Activated naive CD4-positive, alpha-beta T cell treated with anti-CD3 and anti-CD28 coated beads, Interleukin-2, amount 10 ng/mL, durations not matched to agents 7 days and 5 days (primary cell): ENCODE data around the gene SNTG2.

Experiments
- CTCF ChIA-PET: fragments of 350-600 bp; sonication (Branson Sonifier 250); formaldehyde crosslinking; loops from one replicate; lab custom pipeline; 2021; ENCODE audit warnings: antibody characterized with exemption; lab: Charles Lee
- DNase-seq: peaks from one replicate; pipeline ENCODE4 v3.0.0-alpha.2; 2020
- H3K27ac Mint-ChIP-seq: one replicate; pipeline ENCODE4 v1.8.0; 2021; ENCODE audit warnings: mild to moderate bottlenecking, moderate library complexity, mixed read lengths
- H3K27me3 Mint-ChIP-seq: one replicate; pipeline ENCODE4 v1.8.0; 2021; ENCODE audit warnings: mild to moderate bottlenecking, mixed read lengths
- H3K36me3 Mint-ChIP-seq: one replicate; pipeline ENCODE4 v1.8.0; 2021; ENCODE audit warnings: mixed read lengths
- H3K4me1 Mint-ChIP-seq: one replicate; pipeline ENCODE4 v1.8.0; 2021; ENCODE audit warnings: mixed read lengths
- H3K4me3 Mint-ChIP-seq: one replicate; pipeline ENCODE4 v1.8.0; 2021; ENCODE audit warnings: mild to moderate bottlenecking, moderate library complexity, mixed read lengths
- H3K9me3 Mint-ChIP-seq: one replicate; pipeline ENCODE4 v1.8.0; 2021; ENCODE audit warnings: mixed read lengths

The SNTG2 gene

DNA sequence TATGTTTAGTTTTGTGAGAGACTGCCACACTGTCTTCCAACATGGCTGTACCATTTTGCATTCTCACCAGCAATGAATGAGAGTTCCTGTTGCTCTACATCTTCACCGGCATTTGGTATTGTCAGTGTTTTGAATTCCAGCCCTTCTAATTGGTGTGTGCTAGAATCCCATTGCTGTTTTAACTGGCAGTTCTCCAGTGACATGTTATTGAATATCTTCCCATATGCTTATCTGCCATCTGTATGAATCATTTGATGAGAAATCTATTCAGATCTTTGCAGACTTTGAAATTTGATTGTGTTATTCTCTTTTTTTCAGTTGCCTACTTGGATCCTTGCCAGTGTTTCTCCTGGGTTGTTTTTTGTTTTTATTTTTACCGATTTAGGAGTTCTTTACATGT lies 99.0 kb downstream of the SNTG2 start:
- no peak for DNase-seq
- no peaks in the 10 kb centered on the region for H3K36me3 Mint-ChIP-seq
- H3K27me3 Mint-ChIP-seq = no peaks in the 10 kb centered on the region
- H3K4me1 Mint-ChIP-seq = peaks cover 12% of the 10 kb centered on the region
- CTCF ChIA-PET = no interaction called here
- H3K9me3 Mint-ChIP-seq = no peaks in the 10 kb centered on the region
- no peak overlapping the region for H3K27ac Mint-ChIP-seq
- no peak overlapping the region for H3K4me3 Mint-ChIP-seq

DNA sequence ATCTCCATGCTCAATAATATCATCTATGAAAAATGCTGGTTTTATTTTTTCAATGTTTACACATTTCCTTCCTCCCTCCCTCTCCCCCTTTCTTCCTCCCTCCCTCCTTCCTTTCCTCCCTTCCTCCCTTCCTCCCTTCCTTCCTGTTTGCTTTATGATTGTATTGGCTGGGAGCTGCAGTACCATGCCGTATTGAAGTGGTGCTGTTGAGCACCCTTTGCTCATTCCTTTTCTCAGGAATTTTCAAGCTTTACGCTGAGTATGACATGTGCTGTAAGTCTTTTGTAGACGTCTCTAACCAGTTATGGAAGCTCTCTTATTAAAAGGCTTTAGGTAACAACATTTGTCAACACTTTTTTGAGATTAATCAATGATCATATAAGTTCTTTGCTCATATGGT lies 100.4 kb downstream of the SNTG2 start:
- Mint-ChIP-seq H3K4me3 (no peak overlapping the region), H3K27me3 (no peaks in the 10 kb centered on the region), H3K36me3 (no peaks in the 10 kb centered on the region), H3K27ac (no peak overlapping the region), H3K4me1 (peaks cover 2% of the 10 kb centered on the region), H3K9me3 (no peaks in the 10 kb centered on the region)
- no peak for DNase-seq
- CTCF ChIA-PET = no interaction called here

DNA sequence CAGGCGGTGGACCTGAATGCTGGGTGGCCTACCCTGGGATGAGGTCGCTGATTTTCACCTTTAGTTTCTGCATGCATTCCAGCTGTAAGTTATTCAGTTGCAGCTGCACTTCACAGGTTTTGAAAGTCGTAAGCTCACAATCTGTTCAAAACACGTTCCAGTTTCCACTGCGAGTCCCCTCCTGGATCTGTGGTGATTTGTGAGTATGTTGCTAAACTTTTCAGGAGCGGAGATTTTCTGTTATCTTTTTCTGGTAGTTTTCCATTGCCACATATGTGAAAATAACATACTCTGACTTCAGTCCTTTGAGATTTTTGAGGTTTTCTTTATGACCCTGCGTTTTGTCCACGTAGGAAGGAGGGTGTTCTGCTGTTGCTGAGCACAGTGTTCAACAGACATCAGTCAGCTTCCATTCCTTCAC lies 102.1 kb downstream of the SNTG2 start:
- CTCF ChIA-PET = no interaction called here
- DNase-seq = no peak
- no peaks in the 10 kb centered on the region for H3K27me3 Mint-ChIP-seq
- no peaks in the 10 kb centered on the region for H3K36me3 Mint-ChIP-seq
- H3K4me3 Mint-ChIP-seq = no peak overlapping the region
- H3K4me1 Mint-ChIP-seq = peaks cover 2% of the 10 kb centered on the region
- no peak overlapping the region for H3K27ac Mint-ChIP-seq
- no peaks in the 10 kb centered on the region for H3K9me3 Mint-ChIP-seq

DNA sequence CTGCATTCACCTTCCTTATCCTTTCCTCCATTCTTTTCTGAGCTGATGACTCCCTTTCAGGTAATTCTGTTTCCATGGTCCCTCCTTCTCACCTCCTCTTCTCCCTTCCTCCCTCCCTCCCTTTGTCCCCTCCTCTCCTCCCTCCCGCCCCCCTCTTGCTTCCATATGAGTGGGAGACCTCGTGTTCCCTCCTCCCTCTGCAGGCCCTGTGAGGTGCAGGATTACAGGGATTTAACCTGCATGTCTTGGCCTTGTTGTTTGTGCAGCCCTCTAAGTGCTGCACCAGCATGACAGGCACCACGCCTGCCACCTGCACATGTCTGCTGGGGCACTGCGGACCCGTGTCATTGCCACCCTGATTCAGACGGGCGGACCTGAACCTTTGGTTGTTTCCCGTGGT lies 103.1 kb downstream of the SNTG2 start:
- H3K4me3 Mint-ChIP-seq = no peak overlapping the region
- H3K27me3 Mint-ChIP-seq = no peaks in the 10 kb centered on the region
- H3K9me3 Mint-ChIP-seq = no peaks in the 10 kb centered on the region

DNA sequence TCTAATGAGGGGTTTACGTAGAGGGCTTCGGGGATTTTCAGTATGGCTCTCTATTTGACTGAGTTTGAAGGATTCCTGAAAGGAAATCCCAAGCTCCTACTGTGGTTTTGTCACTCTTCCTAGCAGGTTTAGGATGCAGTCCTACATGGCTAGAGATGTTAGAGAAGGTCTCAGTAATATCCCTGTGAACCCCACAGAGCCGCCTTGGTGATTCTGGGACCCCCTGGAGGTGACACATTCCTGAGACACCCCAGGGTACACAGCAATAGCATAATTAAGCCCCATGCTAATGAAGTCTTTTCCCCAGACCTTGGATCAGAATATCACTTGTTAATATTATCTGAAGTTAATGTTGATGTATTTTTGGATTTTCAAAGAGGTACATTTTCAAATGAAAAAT lies 103.8 kb downstream of the SNTG2 start:
- Mint-ChIP-seq H3K27ac (no peak overlapping the region), H3K4me1 (peaks cover 2% of the 10 kb centered on the region), H3K36me3 (no peaks in the 10 kb centered on the region), H3K4me3 (no peak overlapping the region), H3K9me3 (no peaks in the 10 kb centered on the region), H3K27me3 (no peaks in the 10 kb centered on the region)
- DNase-seq = no peak
- CTCF ChIA-PET = no interaction called here

More for the DNA sequence above, 103.1 kb downstream of the SNTG2 start:
- CTCF ChIA-PET = no interaction called here
- Mint-ChIP-seq H3K36me3 (no peaks in the 10 kb centered on the region), H3K27ac (no peak overlapping the region), H3K4me1 (peaks cover 2% of the 10 kb centered on the region)
- no peak for DNase-seq

DNA sequence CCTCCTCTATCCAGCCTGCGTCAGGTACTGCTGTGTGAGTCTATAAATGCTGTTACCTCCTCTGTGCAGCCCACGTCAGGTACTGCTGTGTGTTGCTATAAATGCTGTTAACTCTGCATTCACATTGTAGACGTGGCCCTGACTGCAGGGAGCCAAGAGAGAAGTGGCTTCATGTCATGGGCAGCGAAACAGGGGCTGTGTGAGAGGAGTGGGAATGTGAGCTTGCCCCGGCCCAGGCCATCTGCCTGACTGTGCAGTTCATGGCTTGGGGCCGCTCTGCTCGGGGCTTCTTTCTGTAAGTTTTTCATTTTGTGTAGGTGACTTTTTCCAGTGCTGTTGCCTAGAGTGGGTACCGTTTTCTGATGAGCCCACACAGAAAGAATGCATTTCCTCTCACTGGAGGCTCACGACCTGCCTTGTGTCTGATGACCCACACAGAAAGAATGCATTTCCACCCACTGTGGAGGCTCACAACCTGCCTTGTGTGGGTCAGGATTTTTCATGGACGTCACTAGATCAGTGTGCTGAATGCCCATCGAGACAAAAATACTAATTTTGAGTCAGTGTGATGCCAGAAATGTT lies 104.5 kb downstream of the SNTG2 start:
- H3K4me3 Mint-ChIP-seq = no peak overlapping the region
- no peak for DNase-seq

DNA sequence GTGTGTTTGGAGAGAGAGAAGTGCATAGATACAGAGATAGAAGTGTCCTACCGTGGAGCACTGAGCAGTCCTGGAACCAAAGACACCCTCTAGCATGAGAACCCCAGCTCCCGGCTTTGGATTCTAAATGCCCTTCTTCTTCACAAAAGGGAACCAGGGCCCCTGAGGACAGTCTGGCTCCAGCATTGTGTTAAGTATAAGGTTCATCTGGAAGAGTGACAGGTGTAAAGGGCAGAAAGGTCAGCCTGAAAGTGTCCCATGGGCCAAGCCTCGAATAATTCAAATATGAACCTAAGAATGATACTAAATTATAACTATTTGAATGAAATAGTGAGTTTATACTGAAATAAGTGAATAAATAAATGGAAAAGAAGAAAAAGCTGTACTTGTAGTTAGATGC lies 109.7 kb downstream of the SNTG2 start:
- CTCF ChIA-PET = no interaction called here
- Mint-ChIP-seq H3K27me3 (peaks cover 7% of the 10 kb centered on the region), H3K4me3 (no peak overlapping the region), H3K4me1 (no peaks in the 10 kb centered on the region), H3K27ac (no peak overlapping the region), H3K36me3 (no peaks in the 10 kb centered on the region), H3K9me3 (no peaks in the 10 kb centered on the region)
- DNase-seq = no peak

More for the DNA sequence above, 104.5 kb downstream of the SNTG2 start:
- Mint-ChIP-seq H3K27me3 (no peaks in the 10 kb centered on the region), H3K27ac (no peak overlapping the region), H3K9me3 (no peaks in the 10 kb centered on the region), H3K36me3 (no peaks in the 10 kb centered on the region), H3K4me1 (peaks cover 2% of the 10 kb centered on the region)
- CTCF ChIA-PET = no interaction called here

DNA sequence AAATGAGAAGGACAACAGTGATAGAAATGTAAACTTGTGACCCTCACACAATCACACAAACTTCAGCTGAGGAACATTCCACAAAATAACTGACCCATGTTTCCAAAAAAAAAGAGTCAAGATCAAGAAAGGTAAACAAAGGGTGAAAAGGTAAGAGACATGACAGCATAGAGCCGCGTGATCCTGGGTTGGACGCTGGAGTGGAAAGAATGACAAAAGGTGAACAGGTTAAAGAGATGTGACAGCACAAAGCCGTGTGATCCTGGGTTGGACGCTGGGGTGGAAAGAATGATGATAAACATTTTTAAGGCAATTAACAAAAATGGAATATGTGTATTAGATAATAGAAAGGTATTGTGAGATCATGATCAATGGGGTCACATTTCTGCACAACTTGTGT lies 110.3 kb downstream of the SNTG2 start:
- H3K4me3 Mint-ChIP-seq = no peak overlapping the region
- H3K4me1 Mint-ChIP-seq = no peaks in the 10 kb centered on the region
- H3K36me3 Mint-ChIP-seq = no peaks in the 10 kb centered on the region
- CTCF ChIA-PET = no interaction called here
- DNase-seq = no peak
- H3K27ac Mint-ChIP-seq = no peak overlapping the region
- peaks cover 7% of the 10 kb centered on the region for H3K27me3 Mint-ChIP-seq
- H3K9me3 Mint-ChIP-seq = no peaks in the 10 kb centered on the region

DNA sequence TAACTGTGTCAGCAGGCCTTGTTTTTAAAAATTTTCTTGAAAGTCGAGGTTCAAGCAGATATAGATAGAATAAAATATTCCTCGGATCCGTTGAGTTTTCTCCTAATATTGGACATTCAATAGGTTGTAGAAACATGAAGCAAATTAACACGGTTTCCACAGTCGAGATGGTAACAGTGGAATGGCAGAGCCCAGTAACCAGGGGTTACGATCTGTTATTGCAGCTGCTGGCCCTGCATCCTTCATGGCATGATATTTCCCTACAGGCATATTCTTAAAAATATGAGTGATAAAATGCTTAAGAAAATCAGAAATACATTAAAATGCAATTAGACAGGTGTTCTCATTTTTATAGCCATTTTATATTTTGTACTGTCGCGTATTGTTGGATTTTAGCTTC lies 117.6 kb downstream of the SNTG2 start:
- H3K4me3 Mint-ChIP-seq = no peak overlapping the region
- H3K27ac Mint-ChIP-seq = no peak overlapping the region
- H3K9me3 Mint-ChIP-seq = peaks cover 5% of the 10 kb centered on the region
- peaks cover under 1% of the 10 kb centered on the region for H3K27me3 Mint-ChIP-seq
- DNase-seq = no peak
- CTCF ChIA-PET = no interaction called here
- no peaks in the 10 kb centered on the region for H3K36me3 Mint-ChIP-seq
- H3K4me1 Mint-ChIP-seq = no peaks in the 10 kb centered on the region

DNA sequence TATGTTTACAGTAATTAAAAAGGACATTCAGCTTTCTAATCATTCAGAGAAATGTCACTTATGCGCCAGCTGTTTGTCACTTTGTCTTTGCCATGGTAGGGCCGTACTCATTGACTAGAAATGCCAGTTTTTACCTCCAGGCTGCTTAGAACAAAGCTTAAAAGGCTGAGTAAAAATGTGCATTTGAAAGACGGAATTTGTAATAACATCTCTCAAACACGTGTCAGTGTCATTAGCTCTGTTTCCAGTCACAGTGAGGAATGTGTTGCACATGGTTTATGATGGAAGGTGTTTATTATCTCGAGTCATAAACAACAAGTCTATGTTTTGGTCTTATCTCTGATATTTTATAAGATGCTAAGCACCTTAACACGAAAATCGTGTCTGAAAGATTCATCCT lies 118.2 kb downstream of the SNTG2 start:
- no peaks in the 10 kb centered on the region for H3K36me3 Mint-ChIP-seq
- DNase-seq = no peak
- no peaks in the 10 kb centered on the region for H3K4me1 Mint-ChIP-seq
- no peak overlapping the region for H3K4me3 Mint-ChIP-seq
- CTCF ChIA-PET = no interaction called here
- no peak overlapping the region for H3K27ac Mint-ChIP-seq
- no peaks in the 10 kb centered on the region for H3K27me3 Mint-ChIP-seq
- peaks cover 5% of the 10 kb centered on the region for H3K9me3 Mint-ChIP-seq

DNA sequence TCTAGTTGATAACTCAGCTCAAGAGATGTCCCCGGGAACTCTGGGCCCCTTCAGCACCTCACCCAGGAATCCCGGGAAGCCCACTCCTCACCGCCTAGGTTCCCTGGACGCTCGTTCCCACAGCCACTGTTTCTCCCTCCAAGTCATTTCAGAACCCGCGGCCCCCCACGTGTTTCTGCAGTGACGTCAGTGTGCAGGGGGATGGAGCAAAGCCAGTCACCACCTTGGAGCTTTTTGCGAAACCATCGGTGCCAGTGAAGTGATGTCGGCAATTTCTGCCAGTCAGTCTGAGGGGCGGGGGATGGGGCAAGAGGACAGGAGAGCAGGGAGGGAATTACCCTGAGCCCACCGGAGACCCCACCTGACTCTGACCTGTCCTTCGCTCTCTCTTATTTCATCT lies 119.2 kb downstream of the SNTG2 start:
- Mint-ChIP-seq H3K9me3 (peaks cover 5% of the 10 kb centered on the region), H3K36me3 (no peaks in the 10 kb centered on the region), H3K4me3 (no peak overlapping the region), H3K4me1 (no peaks in the 10 kb centered on the region), H3K27ac (no peak overlapping the region), H3K27me3 (no peaks in the 10 kb centered on the region)
- CTCF ChIA-PET = no interaction called here
- no peak for DNase-seq

DNA sequence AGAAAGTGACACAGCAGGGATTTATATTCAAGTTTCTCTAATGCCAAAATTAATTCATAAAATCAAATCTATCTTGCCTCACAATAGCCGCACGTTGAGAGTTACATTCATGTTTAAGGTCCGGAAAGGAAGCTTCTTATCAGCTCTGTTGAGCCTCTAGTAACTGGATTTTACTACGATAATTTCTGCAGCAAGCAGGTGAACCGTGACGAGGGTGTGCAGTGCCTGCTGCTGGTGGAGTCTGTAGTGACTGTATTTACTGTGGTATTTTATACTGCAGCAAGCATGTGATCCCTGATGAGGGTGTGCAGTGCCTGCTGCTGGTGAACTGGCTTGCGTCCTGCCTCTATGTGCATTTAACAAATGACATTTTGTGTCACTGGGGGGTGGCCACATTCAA lies 120.0 kb downstream of the SNTG2 start:
- Mint-ChIP-seq H3K4me1 (no peaks in the 10 kb centered on the region), H3K4me3 (no peak overlapping the region), H3K9me3 (peaks cover 5% of the 10 kb centered on the region), H3K27ac (no peak overlapping the region), H3K36me3 (no peaks in the 10 kb centered on the region), H3K27me3 (no peaks in the 10 kb centered on the region)
- CTCF ChIA-PET = no interaction called here
- no peak for DNase-seq

DNA sequence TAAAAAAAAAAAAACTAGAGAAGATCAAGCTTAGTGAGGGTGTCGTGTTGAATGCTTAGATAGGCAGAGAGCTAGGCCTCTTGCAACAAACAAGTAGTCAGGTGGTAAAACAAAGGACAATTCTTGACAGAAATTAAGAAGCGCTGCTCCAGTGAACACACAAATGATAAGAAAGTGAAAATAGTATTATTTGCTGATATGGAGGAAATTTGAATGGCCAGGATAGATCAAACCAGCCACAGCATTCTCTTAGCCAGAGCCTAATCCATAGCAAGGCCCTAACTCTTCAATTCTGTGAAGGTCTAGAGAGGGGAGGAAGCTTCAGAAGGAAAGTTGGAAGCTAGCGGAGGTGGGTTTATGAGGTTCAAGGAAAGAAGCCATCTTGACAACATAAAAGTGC lies 121.0 kb downstream of the SNTG2 start:
- Mint-ChIP-seq H3K9me3 (peaks cover 5% of the 10 kb centered on the region), H3K27me3 (no peaks in the 10 kb centered on the region), H3K27ac (no peak overlapping the region), H3K36me3 (no peaks in the 10 kb centered on the region), H3K4me1 (no peaks in the 10 kb centered on the region), H3K4me3 (no peak overlapping the region)
- DNase-seq = no peak
- CTCF ChIA-PET = no interaction called here

DNA sequence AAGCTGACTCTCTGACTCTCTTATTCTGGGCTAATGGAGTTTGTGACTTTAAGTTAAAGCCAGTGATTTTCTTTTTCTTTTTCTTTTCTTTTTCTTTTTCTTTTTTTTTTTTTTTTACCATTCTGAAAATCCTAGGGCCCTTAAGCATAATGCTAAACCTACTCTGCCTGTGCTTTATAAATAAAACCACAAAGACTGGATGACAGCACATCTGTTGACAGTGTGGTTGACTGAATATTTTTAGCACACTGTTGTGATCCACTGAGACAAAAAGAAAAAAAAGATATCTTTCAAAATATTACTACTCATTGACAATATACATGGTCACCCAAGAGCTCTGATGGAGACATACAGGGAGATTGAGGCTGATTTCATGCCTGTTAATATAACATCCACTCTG lies 121.6 kb downstream of the SNTG2 start:
- Mint-ChIP-seq H3K4me1 (no peaks in the 10 kb centered on the region), H3K4me3 (no peak overlapping the region), H3K27me3 (no peaks in the 10 kb centered on the region), H3K36me3 (no peaks in the 10 kb centered on the region), H3K9me3 (peaks cover 5% of the 10 kb centered on the region), H3K27ac (no peak overlapping the region)
- no peak for DNase-seq
- CTCF ChIA-PET = no interaction called here

DNA sequence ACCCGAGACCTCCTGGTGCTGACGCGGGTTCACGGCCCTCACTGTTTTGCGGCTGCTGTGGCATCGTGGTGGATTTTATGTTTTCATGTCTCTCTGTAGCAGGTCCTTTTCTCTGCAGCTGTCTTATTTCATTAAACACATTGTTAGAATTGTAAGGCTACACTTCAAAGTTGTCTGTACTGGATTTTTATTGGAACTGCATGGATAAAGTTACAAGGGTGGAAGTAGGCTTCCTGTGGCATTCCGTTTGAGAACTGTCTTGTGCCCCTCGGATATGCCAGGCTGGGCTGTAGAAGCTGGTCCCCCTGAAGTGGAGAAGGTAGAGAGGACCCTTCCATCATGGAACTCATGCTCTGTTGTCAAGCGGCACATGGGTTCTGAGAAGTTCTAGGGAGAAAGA lies 127.3 kb downstream of the SNTG2 start:
- H3K4me3 Mint-ChIP-seq = no peak overlapping the region
- no peaks in the 10 kb centered on the region for H3K9me3 Mint-ChIP-seq
- H3K27me3 Mint-ChIP-seq = no peaks in the 10 kb centered on the region

DNA sequence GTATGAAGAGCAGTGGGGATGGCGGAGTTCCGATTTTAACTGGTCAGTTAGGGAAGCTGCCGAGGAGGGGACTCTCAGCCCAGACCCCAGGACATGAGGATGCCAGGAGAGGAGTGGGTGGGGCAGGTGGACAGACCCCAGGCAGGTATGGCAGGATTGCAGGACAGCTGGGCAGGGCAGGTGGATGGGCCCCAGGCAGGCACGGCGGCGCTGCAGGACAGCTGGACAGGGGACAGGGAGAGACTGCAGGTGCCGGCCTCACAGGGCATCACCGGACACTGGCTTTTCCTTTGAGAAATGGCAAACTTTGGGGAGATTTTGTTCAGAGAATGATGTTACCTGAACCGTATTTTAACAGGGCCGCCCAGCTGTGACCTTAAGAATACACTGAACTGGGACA lies 127.7 kb downstream of the SNTG2 start:
- H3K9me3 Mint-ChIP-seq = no peaks in the 10 kb centered on the region
- DNase-seq = no peak
- H3K36me3 Mint-ChIP-seq = no peaks in the 10 kb centered on the region
- no peak overlapping the region for H3K27ac Mint-ChIP-seq
- CTCF ChIA-PET = no interaction called here
- no peak overlapping the region for H3K4me3 Mint-ChIP-seq
- H3K27me3 Mint-ChIP-seq = no peaks in the 10 kb centered on the region
- no peaks in the 10 kb centered on the region for H3K4me1 Mint-ChIP-seq

More for the DNA sequence above, 127.3 kb downstream of the SNTG2 start:
- no peak for DNase-seq
- H3K4me1 Mint-ChIP-seq = no peaks in the 10 kb centered on the region
- no peaks in the 10 kb centered on the region for H3K36me3 Mint-ChIP-seq
- CTCF ChIA-PET = no interaction called here
- no peak overlapping the region for H3K27ac Mint-ChIP-seq
